Body of pancreas (tissue), 4 donors: Measurements from ENCODE around the gene AOX1.

Experiments
- CTCF ChIP-seq, 7 experiments: fragments of 450-650 bp in 4 of 7; fragments of 200-600 bp in 3 of 7; sonication (generic) in 3 of 7; IDR thresholded peaks; one replicate each; pipeline ENCODE4 v1.5.1; 2016 to 2019; ENCODE audit warnings: antibody characterized with exemption in 7 of 7
- POLR2A ChIP-seq, 3 donors: fragments of 450-650 bp; IDR thresholded peaks; one replicate each; pipeline ENCODE4 v1.6.1; 2016; ENCODE audit warnings: antibody characterized with exemption in 3 of 3, mild to moderate bottlenecking in 2 of 3

- no peak for TF ChIP-seq CTCF (IDR thresholded peaks at IDR 0.05)
- no peak for TF ChIP-seq POLR2A (IDR thresholded peaks at IDR 0.05)
Observed at GRCh38 chr2:200662727-200663126, 76.9 kb downstream of the AOX1 start.
